Left forelimb (tissue), 1 donor: ENCODE measurements around the gene ABCG1.
A peak's percentile ranks its signal among the peaks of the same experiment; 100 is the strongest.

Experiments
- DNase-seq: peaks from one replicate; pipeline ENCODE4 v3.0.0-alpha.2; 2018; ENCODE audit warnings: low spot score

Gene ABCG1

DNA sequence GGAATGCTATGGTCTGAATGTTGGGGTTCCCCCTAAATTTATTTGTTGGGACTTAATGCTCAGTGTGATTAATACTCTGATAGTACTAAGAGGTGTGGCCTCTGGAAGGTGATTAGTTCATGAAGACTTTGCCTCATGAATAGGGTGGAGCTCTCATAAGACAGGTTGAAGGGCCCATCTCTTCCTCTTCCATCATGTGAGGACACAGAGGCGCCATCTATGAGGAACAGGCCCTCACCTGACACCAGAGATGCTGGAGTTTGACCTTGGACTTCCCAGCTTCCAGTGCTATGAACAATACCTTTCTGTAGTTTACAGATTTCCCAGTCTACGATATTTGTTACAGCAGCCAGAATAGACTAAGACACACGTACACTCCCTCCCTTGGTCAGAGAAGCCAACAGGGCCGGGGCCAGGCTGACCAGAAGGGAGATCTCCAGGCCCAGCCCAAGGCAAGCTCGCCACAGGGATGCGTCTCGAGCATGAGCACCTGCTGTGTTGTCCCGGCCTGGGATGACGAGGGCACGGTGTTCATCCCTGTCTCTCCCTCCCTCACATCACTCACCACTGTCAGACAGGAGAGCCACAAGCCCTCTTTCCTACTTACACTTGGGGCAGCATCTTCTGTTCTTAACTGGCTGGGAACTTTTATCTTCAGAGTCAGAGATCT is 4.7 kb upstream of the ABCG1 start:
- no peak for DNase-seq

DNA sequence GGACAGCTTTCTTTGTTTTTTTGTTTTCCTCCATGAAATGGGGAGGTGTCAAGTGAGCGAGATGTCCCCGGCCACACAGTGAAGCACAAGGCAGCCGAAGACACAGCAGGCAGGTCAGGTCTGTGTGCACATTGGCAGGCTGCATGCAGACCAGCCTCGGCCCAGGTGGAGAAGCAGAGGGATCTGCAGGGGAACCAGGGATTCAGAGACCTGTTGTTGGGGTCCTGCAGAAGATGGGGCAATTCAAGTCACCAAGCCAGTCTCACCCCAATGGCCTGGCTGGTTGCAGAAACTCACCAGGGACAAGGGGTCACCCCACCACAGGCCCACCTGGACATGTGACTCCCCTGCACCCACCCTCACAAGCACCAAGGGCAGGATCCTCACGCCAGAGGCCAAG is 4.0 kb upstream of the ABCG1 start:
- no peak for DNase-seq

DNA sequence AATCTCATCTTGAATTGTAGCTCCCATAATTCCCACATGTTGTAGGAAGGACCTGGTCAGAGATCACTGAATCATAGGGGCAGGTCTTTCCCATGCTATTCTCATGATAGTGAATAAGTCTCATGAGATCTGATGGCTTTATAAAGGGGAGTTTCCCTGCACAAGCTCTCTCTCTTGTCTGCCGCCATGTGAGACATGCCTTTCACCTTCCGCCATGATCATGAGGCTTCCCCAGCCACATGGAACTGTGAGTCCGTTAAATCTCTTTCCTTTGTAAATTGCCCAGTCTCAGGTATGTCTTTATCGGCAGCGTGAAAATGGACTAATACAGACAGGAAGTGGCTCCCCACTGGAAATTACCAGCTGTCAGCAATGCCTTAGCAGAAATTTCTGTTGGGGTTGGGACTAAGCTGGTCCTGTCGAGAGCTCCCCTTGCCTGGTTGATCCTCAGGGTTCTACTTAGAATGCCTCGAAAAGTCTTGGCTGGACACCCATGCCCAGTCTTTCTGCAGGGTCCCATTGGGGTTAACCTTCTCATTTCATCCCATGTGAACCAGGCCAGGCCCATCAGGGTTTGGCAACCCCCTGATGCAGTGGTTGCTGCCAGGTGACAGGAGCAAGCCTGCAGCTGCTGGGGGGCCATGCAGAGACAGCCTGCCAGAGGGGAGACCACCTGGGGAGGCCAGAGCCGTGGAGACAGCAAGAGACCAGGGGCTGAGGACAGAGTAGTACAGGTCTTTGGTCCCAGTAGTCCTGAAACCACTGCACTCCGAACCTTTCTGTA is 2.8 kb upstream of the ABCG1 start:
- DNase-seq, result no peak

DNA sequence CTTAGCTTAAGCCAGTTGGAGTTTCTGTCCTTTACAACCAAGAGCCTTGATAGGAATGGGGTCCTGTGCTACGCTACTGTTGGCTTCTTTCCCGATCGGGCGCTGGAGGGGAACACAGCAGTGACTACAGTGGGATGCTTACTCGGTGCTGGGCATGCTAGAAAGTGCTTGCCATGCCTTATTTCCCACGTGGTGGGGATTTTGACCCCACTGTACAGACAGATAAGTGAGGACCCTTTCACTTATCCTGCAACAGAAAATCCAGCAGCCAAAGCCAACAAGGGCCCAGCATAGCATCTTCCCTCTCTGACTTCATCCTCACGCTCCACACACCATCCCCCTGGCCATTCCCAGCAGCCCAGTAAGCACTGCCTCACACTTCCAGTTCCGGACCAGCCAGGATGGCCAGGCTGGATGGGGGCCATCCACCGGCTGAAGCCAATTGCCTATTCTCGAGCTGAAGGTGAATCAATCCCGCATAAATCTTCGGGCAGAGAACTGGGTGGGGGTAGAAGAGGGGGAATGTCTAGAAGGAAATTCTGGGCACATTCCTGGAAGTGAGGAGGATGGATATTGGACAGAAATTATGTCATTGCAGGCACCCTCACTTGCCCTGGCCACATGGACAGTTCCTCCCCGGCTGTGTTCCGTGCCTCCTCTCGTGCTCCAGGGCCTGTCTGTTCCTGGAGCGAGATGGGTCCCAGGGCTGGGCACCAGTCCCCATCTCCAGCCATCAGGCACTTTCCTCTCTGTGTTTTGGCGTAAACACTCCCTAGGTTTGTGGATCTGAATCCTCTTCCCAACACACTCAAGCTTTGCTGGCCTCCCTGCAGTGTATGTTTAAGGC is 2.0 kb upstream of the ABCG1 start:
- no peak for DNase-seq

DNA sequence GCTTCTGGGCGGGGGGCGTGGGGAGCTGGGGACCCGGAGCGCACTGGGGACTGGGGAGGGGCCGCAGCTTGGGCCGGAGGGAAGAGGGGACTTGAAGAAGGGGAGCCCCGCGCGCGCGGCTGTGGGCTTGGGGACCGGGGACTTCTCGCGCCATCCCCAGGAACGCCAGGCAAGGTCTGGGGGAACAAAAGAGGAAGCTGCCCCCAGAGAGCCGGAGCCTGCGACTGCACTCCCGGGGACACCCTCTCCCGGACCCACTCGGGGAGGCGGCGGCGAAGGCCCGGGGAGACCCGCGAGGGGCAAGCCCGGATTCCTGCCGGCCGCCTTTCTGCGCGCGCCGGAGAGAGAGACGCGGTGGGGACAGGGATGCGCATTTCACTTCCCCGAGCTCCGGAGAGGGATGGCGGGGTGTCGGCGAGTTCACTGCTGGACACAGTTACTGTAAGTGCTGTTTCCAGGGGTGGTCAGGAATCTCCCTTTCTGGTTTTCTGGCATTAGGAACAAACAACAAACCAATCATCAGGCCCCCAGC is 732 bp downstream of the ABCG1 start:
- DNase-seq, result no peak

DNA sequence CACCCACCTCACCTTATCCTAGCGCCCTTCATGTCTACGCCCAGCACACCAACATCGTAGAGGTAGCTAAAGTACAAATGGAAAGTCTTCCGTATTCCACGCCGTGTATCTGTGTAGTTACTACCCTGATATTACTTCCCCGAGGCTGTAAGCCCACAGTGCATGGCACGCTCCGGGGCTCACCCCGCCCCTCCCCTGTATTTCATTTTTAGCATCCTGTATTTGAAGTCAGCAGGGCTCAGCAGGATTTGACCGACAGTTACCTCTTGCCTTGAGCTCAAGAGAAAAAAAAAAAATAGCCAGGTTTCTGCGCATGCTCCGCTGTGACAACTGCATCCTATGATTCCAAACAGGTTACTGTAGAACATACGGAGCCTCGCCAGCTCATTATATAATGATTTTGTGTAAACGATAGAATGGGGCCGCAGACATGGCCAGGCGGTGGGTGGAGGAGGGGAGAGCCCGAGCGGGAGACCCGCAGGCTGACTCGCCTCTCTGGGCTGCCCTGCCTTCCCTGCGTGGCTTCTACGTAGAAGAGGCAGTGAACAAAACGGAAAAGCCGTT is 1.3 kb downstream of the ABCG1 start:
- no peak for DNase-seq

DNA sequence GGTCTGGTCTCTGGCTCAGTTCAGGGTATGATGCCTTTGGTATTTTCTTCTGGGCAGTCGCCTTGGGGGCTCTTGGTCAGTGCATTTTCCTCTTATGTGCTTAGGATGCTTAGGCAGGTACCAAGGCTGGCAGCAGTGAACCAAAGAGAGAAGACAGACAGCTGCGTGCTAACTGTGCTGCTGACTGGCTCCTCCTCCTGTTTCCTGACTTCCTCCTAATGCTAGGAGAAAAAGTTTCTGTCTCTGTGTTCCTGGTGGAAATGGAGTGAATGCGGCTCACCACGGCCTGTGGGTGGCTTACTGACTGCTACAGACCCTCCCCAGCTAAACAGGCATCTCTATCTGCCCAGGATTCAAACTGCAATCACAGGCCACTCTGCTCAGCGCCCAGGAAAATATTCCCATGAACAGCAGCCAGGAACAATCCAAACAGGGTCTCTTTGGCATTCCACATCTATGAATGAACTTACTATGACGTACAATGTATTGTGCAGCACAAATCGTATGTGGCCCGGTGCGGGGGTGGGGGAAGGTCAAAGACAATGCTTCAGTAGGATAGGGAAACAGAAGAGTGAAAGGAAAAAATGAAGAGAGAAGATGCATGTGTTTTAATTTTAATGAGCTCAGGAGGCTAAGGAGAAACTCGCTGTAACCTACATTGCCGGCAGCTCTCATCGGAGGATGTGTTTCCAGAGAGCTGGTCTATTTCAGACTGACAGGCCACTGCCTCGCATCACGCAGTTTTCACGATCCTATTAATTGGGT is 2.8 kb downstream of the ABCG1 start:
- peak; percentile 23 for DNase-seq

DNA sequence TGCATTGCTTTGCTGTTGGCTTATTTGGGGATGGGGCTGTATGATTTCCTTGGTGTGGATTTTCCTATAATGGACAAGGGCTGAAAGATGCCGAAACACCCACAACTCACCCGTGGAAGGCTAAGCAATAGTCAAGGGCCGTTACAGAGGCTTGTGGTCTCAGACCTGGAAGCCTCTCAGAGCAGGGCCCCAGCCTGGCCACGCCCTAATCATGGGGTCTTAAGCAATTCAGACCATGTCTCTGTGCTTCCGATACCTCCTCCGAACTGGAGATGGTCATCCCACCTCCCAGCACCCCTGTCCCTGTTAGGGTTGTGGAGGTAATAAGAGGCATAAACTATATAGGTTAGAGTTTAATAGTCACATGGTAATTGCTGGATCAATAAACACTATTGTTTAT is 3.4 kb downstream of the ABCG1 start:
- DNase-seq, result no peak

DNA sequence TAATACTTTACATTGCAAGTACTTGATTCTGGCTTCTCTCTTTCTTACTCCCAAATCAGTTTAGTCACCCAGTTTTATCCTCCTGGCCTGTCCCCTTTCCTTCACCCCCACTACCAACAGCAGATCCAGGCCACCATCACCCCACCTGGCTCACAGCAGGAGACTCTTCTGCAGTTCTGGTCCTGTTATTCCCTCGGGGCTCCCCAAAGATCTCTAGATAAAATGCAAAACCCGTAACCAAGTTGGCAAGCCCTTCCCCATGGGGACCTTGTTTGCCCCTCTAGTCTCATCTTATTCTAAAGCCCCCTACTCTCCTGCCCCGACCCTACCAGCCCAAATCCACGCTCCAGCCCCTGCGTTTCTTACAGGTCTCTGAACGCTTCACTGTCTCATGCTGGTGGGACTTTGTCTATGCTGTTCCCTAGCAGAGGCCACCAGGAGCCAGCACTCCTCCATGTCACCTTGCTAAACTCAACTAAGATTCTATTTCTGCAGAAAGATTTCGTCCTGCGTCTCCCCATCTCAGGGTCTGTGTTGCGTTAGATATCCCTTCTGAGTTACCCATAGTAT is 4.0 kb downstream of the ABCG1 start:
- no peak for DNase-seq

DNA sequence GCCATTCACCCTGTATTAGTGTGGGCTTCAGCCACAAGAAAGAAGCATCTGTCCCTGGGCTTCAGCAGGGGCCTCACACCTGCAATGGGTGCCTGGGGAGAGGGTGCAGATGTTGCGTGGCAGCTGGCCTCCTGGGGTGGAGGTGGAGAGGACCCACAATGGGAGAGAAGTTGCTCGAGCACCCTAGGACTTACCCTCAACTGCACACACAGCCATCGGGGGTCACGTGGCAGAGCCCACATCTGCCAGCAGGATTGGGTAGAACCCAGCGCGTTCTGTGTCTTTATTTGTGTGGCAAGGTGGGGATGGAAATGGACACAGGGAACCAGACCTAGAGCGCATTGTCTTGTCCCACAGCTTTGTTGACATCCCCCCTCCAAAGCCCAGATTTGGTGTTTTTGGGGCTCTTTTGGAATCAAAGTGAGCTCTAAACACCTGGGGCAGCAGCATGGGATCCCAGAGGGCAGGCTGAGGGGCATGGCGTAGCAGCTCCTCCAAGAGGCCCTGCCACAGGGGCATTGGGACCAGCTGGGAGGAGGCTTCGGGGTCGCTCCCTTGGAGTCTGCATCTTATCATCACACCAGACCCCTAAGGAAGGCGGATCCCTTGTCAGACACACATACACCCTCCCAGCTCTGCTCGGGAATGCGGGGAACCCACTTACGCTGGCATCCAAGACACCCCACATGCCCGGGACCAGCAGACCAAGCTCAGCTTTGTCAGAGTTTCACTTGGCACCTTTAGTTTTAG is 5.1 kb downstream of the ABCG1 start:
- DNase-seq, result no peak

DNA sequence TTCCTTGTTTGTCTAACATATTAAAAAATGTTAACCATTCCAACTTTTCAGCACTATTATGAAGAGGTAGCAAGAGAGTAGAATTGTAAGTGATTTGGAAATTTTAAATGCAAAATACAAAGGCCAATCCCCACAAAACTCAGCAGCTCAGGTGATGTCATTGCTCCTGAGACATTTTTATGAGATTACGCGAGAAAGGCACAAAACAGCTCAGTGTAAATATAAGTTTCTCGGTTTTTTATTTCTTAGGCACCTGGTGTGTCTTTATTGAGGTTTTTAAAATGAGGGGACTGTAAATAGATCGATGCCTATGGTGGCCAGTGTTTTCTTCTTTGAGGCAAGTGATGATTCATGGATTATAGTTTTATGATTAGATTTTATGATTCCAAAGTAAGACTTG is 6.1 kb downstream of the ABCG1 start:
- DNase-seq, result no peak

DNA sequence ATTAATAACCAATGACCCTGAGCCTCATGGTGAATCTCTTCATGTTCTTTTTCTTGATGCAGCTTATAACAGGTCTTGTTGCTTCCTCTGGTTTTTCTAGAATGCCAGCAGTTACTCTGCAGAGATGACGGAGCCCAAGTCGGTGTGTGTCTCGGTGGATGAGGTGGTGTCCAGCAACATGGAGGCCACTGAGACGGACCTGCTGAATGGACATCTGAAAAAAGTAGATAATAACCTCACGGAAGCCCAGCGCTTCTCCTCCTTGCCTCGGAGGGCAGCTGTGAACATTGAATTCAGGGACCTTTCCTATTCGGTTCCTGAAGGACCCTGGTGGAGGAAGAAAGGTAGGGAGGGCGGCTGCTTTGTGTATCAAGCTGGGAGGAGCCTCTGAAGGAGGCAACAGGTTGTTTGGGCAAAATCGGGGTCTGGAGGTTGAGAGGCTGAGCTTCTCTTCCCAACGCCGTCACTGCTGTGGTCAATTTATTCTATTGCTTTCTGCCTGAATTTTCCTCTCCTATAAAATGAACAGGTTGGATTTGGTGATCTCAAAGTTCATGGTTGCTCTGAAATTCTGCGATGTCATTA is 6.7 kb downstream of the ABCG1 start:
- DNase-seq, result peak; percentile 12

DNA sequence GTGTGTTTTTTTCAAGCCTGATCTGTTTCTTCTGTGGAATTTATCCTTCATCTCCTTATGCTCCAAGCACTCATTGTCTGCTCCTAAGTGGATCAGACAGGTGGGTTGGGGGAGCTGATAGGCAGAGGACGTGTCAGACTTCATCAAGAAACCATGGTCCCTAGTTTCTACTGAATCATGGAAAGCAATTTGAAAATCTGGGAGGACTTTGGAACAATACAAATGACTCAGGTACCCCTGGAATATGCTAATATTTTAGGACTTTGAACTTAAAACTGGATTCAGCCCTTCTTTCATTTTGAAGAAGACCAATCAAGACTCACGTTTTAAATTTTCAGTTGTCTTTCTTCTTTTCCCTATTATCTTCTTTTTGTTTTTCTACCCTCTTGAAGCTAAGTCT is 7.7 kb downstream of the ABCG1 start:
- DNase-seq, result no peak

DNA sequence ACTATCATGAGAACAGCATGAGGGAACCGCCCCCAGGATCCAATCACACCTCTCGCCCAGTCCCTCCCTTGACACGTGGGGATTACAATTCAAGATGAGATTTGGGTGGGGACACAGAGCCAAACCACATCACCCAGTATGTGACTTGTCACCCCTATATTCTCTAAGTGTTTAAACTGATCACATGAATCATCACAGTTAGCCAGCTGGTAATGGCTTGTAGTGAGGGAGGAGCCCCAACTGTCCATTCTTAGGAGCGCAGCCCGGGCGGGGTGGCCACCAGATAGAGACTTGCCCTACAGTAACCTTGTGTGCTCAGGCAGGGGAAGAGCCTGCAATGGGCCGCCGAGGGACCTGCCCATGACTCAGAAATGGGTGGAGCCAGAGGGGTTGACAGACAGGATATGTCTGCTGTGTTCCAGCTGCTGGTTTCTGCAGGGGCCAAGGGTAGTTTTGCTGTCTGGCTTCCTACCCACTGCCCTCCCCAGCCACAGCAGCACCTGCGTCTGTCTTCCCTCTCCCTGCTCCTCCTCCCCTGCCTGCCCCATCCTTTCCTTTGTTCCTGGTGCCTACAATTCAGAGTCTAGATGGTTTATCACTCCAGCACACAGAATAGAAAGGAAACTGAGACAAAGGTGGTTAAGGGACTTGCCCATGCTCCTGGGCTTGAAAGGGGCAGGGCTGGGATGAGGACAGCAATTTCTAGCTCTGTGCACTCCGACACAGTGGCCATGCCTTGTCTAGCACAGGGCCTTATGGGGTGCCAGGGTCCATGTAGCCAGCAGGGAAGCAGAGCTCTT is 9.2 kb downstream of the ABCG1 start:
- peak; percentile 69 for DNase-seq

DNA sequence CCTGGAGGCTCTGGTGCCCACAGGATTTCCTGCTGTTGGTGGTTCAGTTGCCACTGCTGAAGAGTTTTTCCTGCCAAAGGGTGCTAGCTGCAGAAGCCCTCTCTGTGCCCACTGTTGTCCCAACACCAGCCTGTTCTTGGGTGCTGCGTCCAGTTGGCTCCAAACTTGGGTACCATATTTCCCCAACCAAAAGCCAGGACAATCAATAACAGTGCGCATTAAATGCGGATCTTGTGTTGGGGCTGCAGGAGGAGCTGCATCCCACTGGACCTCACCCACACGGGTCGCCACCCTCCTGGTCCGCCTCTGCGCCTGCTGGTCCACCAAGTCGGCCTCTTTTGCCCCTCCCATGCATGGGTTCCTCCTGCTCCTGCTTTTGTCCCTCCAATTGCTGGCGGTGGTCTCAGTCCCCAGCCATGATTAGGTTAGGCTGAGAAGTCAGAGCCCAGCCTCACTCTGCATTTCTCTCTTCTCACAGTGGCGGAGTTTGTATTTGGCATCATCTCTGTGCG is 9.8 kb downstream of the ABCG1 start:
- DNase-seq, result no peak

DNA sequence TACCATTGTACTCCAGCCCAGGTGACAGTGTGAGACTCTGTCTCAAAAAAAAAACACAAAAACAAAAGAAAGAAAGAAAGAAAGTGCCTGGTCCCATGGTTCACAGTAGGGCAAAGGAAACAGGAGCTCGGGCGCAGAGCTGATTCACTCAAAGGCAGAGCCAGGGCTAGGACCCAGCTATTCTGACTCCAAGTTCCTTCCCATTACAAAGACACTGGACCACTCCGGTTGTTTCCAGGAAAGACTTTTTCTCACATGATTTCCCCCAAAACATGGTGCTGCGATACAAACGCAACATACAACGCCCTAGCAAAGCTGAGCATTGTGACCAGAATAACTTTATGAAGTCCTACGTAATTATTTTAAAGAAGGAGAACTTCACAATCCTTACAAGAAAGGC is 10.7 kb downstream of the ABCG1 start:
- no peak for DNase-seq

DNA sequence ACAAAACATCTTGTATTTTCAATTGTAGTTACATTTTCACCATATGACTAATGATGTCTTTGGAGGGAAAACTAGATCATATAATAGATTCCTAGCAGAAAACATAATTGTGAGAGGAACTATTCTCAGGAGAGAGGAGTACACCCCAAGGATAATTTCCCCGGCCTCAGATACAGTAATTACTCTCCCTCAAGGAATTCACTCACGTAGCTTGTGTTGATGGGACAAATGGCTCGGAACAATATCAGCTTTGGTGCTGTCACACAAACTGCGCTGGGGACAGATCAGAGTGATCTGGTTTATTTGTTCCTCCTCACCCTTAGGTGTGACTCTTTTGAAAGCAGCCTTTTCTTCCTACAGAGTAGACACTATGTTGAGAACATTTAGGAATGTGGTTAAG is 11.2 kb downstream of the ABCG1 start:
- no peak for DNase-seq

DNA sequence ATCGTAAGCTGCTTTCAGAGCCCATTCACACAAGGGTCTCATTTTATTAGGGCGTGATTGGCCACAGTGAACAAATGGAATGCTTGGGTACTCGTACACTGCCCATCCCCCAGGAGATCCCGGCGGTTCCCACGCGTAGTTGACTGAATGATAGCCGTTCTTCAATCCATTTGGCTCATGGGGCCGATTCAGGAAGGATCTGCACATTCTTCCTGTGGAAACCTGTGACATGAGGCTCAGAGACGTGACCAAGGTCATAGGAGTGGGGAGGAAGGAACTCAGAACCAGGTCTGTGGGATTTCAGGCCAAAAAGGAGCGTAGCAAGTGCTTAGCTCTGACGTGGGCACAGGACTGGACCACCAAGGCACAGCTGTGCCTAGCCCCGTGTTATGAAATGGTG is 11.7 kb downstream of the ABCG1 start:
- no peak for DNase-seq

DNA sequence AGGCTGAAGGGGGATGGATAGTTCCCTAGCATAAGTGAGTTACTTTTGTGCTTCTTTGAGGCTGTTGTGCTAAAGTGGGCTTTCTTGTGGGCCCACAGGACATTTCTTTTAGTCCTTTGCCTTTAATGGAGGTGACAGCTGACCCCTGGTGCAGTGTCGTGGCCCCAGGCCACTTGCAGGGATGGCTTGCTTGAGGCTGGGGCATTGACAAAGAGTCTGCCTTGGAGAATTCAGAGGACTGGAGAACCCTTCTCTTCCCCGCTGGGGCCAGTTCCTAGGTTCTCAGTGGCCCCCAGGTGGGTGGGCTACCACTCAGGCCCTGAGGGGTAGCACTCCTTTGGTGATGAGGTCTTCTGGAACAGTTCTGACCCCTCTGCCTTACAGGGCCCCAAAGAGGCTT is 12.8 kb downstream of the ABCG1 start:
- peak; percentile 50 for DNase-seq
